Measurements from ENCODE around the gene MPP2.

DNA sequence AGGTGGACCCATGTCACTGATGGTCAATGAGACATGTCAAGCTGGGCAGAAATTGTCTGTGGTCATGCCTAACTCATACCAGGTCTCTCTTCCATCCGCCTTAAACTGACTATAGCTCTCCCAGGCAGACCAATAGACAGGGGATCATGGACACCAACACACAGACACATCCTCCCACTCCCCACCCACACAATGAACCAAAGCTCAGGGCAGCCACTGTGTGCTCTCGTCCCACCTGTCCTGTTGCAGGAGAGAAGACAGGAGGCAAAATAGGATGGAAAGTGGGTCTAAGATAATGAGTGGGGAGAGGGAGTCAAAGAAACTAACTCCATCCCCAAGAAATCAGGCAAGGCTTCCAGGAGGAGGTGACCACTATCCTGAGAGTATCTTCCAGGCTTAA lies 43.2 kb upstream of the MPP2 start:
- TF ChIP-seq, protein P1, sequence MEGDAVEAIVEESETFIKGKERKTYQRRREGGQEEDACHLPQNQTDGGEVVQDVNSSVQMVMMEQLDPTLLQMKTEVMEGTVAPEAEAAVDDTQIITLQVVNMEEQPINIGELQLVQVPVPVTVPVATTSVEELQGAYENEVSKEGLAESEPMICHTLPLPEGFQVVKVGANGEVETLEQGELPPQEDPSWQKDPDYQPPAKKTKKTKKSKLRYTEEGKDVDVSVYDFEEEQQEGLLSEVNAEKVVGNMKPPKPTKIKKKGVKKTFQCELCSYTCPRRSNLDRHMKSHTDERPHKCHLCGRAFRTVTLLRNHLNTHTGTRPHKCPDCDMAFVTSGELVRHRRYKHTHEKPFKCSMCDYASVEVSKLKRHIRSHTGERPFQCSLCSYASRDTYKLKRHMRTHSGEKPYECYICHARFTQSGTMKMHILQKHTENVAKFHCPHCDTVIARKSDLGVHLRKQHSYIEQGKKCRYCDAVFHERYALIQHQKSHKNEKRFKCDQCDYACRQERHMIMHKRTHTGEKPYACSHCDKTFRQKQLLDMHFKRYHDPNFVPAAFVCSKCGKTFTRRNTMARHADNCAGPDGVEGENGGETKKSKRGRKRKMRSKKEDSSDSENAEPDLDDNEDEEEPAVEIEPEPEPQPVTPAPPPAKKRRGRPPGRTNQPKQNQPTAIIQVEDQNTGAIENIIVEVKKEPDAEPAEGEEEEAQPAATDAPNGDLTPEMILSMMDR (IDR thresholded peaks at IDR 0.05): no peak
- no peak for TF ChIP-seq POLR2A (IDR thresholded peaks at IDR 0.05)

Data from testis (tissue), 2 donors.